Skeletal muscle satellite cell (primary cell): ENCODE results near the gene SCRN1.

Source experiments
- H3K27me3 ChIP-seq: 2 replicates; pipeline ENCODE4 v1.7.0; 2013; ENCODE audit warnings: low read length; ENCODE audit not compliant: control insufficient read depth, insufficient read depth
- H3K36me3 ChIP-seq: 2 replicates; pipeline ENCODE4 v1.7.0; 2013; ENCODE audit warnings: mild to moderate bottlenecking, control low read depth, low read length; ENCODE audit not compliant: insufficient read depth
- H3K4me1 ChIP-seq: 2 replicates; pipeline ENCODE4 v1.7.0; 2013; ENCODE audit warnings: low read length; ENCODE audit not compliant: control insufficient read depth, insufficient read depth
- H3K4me2 ChIP-seq: 2 replicates; pipeline ENCODE4 v1.7.0; 2013; ENCODE audit warnings: mild to moderate bottlenecking, low read length
- H3K4me3 ChIP-seq: 2 replicates; pipeline ENCODE4 v1.7.0; 2013; ENCODE audit warnings: low read length
- H3K9ac ChIP-seq: 2 replicates; pipeline ENCODE4 v1.7.0; 2013; ENCODE audit warnings: mild to moderate bottlenecking, low read depth, low read length, moderate library complexity
- H3K9me3 ChIP-seq: replicated peaks from 2 replicates; pipeline ENCODE4 v1.7.0; 2013; ENCODE audit warnings: mild to moderate bottlenecking, control low read depth, low read length

The SCRN1 gene

DNA sequence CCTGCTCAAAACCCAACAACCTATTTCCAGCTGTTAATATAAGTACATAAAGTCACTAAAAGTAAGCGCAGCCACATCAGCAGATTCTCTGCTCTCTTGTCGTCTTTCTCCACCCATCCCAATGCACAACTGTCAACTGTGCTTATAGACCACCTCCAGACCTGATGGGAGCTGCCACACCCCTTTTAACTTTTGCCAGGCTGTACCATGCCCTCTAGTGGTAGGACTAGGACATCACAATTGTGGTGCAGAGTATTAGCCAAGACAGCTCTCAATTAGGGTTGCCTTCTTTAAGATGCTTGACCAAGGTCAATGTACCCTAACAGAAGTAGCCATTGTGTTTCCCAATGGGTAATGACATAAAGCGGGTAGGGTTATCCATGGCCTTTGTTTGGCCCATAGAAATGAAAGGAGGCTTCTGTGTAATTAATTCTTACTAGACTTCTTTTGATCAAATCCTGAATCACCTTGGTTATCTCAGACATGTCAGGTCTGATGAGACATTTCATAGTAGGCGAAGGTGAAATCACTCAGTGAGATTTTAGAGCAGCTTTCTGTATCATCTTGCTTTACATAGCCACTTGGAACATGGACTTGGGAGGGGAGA, 68.1 kb downstream of the SCRN1 start:
- Histone ChIP-seq H3K27me3 (no peaks in the 10 kb centered on the region), H3K4me1 (no peaks in the 10 kb centered on the region), H3K4me3 (no peak overlapping the region), H3K9me3 (no peaks in the 10 kb centered on the region), H3K36me3 (peaks cover 56% of the 10 kb centered on the region), H3K9ac (no peak overlapping the region), H3K4me2 (no peak overlapping the region)

DNA sequence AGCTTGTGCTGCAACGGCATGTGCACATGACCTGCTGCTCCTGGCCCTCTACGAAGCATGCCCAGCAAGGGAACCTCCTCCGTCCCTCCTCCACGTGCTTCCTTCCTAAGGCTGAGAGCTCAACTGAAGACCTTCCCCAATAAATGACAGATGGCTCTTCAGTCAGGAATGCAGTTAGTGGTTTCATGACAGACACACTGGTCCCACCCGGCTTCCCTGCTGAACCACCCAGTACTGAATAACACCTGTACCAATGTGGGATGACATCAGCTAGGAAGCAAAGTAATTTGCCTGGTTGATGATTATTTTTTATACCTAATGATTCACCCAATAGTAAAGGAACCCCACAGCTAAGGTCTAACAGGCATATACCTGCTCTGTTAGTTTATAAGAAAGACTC, 69.1 kb downstream of the SCRN1 start:
- H3K36me3 ChIP-seq = peaks cover 49% of the 10 kb centered on the region
- no peaks in the 10 kb centered on the region for H3K27me3 ChIP-seq
- H3K4me1 ChIP-seq = peaks cover 8% of the 10 kb centered on the region
- H3K4me3 ChIP-seq = no peak overlapping the region
- H3K4me2 ChIP-seq = no peak overlapping the region
- H3K9me3 ChIP-seq = no peaks in the 10 kb centered on the region
- no peak overlapping the region for H3K9ac ChIP-seq

DNA sequence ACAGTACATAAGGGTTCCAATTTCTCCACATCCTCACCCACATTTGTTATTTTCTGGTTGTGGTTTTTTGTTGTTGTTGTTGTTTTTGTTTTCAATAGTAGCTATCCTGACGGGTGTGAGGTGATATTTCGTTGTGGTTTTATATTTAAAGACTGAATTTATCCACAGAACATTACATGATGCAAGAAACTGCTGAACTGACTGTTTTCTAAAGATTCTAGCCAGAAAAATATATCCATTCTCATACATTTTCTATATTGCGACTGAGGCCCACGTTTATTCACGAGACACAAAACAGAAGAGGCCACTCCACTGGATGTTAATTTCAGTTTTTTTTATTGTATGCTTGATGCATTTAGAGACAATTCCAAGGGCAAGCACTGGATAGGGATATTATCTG, 69.8 kb downstream of the SCRN1 start:
- Histone ChIP-seq H3K4me1 (peaks cover 8% of the 10 kb centered on the region), H3K9me3 (no peaks in the 10 kb centered on the region), H3K4me3 (no peak overlapping the region), H3K36me3 (peaks cover 42% of the 10 kb centered on the region), H3K9ac (no peak overlapping the region), H3K27me3 (no peaks in the 10 kb centered on the region), H3K4me2 (no peak overlapping the region)

DNA sequence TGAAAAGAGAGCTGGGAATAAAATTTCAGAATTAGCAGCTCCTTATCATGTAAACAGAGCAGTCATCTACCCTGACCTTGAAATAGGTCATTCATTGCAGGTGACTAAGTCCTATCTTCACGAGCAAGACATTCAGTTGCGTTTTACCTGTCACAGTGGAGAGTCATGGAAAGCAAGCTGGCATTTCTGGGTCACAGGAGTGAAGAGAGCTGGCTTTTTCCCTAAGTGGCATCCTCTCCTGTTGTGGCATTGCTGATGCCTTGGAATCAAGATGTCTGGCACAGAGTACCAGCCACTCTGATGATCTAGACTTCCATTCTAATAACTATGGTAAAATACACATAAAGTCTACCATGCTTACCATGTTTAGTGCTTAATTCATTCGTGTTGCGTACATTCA, 70.8 kb downstream of the SCRN1 start:
- Histone ChIP-seq H3K4me1 (peaks cover 8% of the 10 kb centered on the region), H3K36me3 (peaks cover 39% of the 10 kb centered on the region), H3K9ac (no peak overlapping the region), H3K4me3 (no peak overlapping the region), H3K4me2 (no peak overlapping the region), H3K9me3 (no peaks in the 10 kb centered on the region), H3K27me3 (no peaks in the 10 kb centered on the region)

DNA sequence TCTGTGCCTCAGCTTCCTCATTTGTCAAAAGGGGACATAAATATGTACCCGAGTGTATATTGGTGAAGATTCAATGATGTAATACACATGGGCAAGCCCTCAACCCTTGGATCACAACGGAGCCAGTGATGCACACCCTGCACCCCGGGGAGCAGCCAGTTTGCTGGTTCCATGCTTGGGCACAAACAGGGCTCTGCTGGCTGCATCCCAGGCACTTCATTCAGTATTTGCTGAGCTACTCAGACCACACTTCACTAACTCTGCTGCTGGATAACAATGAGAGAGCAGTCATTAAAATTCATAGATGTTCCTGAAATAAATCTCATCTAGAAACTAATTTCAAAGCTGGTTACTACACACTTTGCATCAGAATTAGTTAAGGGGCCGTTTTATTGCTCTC, 72.0 kb downstream of the SCRN1 start:
- H3K36me3 ChIP-seq = peaks cover 27% of the 10 kb centered on the region
- no peaks in the 10 kb centered on the region for H3K9me3 ChIP-seq
- no peak overlapping the region for H3K4me3 ChIP-seq
- no peak overlapping the region for H3K9ac ChIP-seq
- H3K27me3 ChIP-seq = no peaks in the 10 kb centered on the region
- no peak overlapping the region for H3K4me2 ChIP-seq
- H3K4me1 ChIP-seq = peaks cover 8% of the 10 kb centered on the region

DNA sequence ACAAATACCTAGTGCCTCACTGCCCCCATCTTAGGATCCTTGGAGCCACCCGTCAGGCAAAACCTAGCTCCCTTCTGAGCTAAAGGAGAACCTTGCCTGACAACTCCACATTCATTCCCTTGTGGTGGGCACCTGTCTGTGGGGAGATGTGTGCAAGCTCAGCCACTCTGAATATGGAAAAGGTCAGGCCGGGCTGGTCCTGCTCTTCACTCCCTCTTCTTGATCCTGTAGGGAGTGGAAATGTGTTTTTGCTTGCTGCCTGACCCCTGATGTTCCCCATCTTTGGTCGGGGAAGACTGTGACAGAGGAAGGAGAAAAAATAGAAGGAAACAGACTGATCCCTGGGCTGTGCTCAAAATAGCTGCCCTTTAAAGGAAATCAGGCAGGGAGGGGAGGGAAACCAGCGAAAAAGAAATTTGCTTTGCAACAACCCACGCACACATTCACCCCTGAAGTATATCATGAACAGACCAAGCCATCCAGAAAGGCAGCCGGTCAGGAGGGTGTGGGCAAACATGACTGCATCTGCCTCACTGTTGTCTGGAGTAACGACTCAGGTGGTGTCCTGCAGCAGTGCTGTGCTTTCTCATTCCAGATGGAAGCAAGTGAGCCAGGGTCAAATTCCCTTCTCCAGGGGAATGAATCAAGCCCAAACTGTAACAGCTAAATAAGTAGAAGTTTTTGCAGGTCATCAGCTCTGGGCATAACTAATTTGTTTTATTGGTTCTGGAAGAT, 74.0 kb downstream of the SCRN1 start:
- Histone ChIP-seq H3K9ac (no peak overlapping the region), H3K9me3 (no peaks in the 10 kb centered on the region), H3K4me2 (no peak overlapping the region), H3K4me1 (peaks cover 8% of the 10 kb centered on the region), H3K36me3 (peaks cover 16% of the 10 kb centered on the region), H3K4me3 (no peak overlapping the region), H3K27me3 (no peaks in the 10 kb centered on the region)

DNA sequence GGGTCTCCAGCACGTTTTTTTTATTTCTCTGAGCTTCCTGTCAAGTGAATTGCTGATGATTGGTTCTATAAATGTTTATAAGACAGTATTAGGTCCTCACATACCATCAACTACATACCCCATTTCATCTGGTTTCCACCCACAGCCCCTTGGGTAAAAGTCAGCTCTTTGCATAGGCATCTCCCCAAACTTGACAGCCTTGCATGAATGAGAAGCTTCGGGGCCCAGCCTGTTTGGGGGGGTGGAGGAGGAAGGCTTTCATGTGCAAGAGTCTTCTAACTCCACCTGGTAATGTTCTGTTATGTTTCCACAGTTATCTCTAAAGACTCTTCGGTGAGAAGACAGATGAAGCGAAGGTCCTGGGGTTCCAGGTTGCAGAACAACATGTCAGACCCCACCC, 75.4 kb downstream of the SCRN1 start:
- no peak overlapping the region for H3K9ac ChIP-seq
- H3K36me3 ChIP-seq = peaks cover 6% of the 10 kb centered on the region
- H3K4me1 ChIP-seq = peaks cover 8% of the 10 kb centered on the region
- no peak overlapping the region for H3K4me3 ChIP-seq
- H3K27me3 ChIP-seq = no peaks in the 10 kb centered on the region
- H3K4me2 ChIP-seq = no peak overlapping the region
- H3K9me3 ChIP-seq = no peaks in the 10 kb centered on the region

DNA sequence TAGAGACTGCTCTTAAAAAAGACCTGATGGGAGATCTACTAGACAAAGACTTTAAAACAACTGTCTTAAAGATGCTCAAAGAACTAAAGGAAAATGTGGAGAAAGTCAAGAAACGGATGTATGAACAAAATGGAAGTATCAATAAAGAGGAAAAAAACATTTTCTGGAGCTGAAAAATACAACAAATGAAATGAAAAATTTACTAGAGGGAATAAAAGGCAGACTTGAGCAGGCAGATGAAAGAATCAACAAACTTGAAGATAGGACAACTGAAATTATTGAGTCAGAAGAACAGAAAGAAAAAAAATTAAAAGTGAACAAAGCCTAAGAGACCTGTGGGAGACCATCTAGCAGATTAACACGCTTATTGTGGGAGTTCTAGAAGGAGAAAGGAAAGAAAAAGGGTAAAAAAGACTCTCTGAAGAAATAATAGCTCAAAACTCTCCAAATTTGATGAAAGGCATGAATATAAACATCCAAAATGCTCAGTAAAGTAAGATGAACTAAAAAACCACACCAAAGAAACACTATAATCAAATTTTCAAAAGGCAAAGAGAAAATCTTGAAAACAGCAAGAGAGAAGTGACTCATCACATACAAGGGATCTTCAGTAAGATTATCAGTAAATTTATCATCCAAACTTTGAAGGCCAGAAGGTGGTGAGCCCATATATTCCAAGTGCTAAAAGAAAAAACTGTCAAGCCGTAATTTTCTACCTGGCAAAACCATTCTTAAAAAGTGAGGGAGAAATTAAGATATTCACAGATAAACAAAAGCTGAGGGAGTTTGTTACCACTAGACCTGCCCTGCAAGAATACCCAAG, 83.2 kb downstream of the SCRN1 start:
- Histone ChIP-seq H3K9me3 (no peaks in the 10 kb centered on the region), H3K9ac (no peak overlapping the region), H3K4me1 (no peaks in the 10 kb centered on the region), H3K36me3 (no peaks in the 10 kb centered on the region), H3K27me3 (no peaks in the 10 kb centered on the region), H3K4me2 (no peak overlapping the region), H3K4me3 (no peak overlapping the region)

DNA sequence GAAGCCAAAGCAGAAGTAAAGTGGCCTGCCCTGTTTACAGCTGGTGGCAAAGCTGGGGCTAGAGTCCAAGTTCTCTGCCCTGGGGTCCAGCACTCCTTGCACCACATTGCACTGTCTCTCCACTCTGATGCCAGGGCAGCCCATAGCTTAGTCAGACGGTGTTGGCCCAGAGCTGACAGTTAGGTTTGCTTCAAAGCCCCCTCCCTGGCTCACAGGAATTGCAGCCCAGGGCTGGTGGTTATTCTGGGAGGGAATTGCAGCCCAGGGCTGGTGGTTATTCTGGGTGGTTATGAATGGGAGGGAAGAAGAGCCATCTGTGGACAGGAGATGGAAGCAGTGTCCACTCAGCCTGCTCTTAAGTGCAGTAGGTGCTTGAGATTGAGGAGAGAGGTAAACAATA, 88.9 kb downstream of the SCRN1 start:
- Histone ChIP-seq H3K36me3 (no peaks in the 10 kb centered on the region), H3K27me3 (no peaks in the 10 kb centered on the region)

DNA sequence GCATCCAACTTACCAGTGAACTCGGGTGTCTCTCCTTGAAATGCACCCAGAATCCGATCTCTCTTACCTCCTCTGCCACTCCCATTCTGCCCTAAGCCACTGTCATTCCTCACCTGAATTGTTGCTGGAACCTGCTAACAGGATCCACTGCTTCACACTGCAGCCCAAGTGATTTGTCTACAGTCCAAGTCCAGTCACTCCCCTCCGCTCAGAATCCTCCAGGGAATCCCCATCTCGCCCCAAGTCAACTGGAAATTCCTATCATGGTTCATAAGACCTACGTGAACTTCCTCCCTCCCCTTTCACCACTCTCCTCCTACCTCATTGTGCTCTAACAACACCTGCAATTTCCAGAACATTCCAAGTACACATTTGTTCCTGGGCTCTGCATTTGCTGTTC, 91.3 kb downstream of the SCRN1 start:
- H3K36me3 ChIP-seq = no peaks in the 10 kb centered on the region
- H3K9ac ChIP-seq = no peak overlapping the region
- no peaks in the 10 kb centered on the region for H3K4me1 ChIP-seq
- H3K9me3 ChIP-seq = no peaks in the 10 kb centered on the region
- no peaks in the 10 kb centered on the region for H3K27me3 ChIP-seq
- H3K4me3 ChIP-seq = no peak overlapping the region
- no peak overlapping the region for H3K4me2 ChIP-seq

More for the DNA sequence above, 88.9 kb downstream of the SCRN1 start:
- Histone ChIP-seq H3K4me2 (no peak overlapping the region), H3K9ac (no peak overlapping the region), H3K9me3 (no peaks in the 10 kb centered on the region), H3K4me3 (no peak overlapping the region), H3K4me1 (no peaks in the 10 kb centered on the region)

DNA sequence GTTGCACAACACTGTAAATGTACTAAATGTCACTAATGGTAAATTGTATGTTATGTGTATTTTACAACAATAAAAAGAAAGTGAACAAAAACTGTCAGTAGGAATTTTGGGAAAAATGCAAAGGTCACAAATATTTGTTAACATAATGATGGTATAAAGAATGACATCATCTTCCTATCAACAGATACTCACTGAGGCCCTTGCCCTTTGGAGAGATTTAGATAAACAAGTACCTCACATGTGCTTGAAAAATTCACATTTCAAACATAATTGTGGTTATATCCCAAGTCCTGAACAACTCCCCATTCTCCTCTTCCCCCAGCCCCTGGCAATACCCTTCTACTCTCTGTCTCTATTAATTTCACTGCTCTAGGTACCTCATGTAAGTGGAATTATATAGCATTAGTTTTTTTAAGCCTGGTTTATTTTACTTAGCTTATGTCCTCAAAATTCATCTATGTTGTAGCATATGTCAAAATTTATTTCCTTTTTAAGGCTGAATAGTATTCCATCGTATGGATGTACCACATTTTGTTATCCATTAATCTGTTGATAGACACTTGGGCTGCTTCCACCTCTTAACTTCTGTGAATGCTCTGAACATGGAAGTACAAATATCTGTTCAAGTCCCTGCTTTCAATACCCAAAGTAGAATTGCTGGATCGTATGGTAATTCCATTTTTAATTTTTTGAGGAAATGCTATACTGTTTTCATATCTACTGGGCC, 92.8 kb downstream of the SCRN1 start:
- H3K9me3 ChIP-seq = no peaks in the 10 kb centered on the region
- H3K4me1 ChIP-seq = no peaks in the 10 kb centered on the region
- H3K9ac ChIP-seq = no peak overlapping the region
- no peaks in the 10 kb centered on the region for H3K36me3 ChIP-seq
- no peak overlapping the region for H3K4me2 ChIP-seq
- no peaks in the 10 kb centered on the region for H3K27me3 ChIP-seq
- no peak overlapping the region for H3K4me3 ChIP-seq
